SK-N-SH (cell line): ENCODE measurements around the gene LAMTOR4. TPM values are rescaled to one million over a fixed set of nuclear protein-coding genes. Genes with fewer than 3 reads are reported as not detected.

Experiments
- CTCF ChIA-PET: fragments of 300-600, 350-600 bp; formaldehyde crosslinking; extraction: SDS; loops from one replicate; lab custom pipeline; 2021; lab: Yijun Ruan, JAX
- POLR2A ChIA-PET: fragments of 350-600 bp; sonication (Branson Sonifier 250); formaldehyde crosslinking; extraction: SDS; loops from one replicate; lab custom pipeline; 2020; ENCODE audit warnings: antibody characterized with exemption, inconsistent platforms; lab: Yijun Ruan, JAX
- DNase-seq: peaks from one replicate; pipeline ENCODE4 v3.0.0; 2012
- H2AFZ ChIP-seq: fragments of 200-600 bp; sonication (generic); 2 replicates; pipeline ENCODE4 v1.8.1; 2016; ENCODE audit warnings: antibody characterized with exemption, mild to moderate bottlenecking, low read depth
- H3F3A ChIP-seq: fragments of 200-600 bp; sonication (generic); replicated peaks from 2 replicates; pipeline ENCODE3; 2016; ENCODE audit warnings: antibody characterized with exemption, mild to moderate bottlenecking; ENCODE audit not compliant: insufficient read depth
- H3K27ac ChIP-seq, 2 experiments: fragments of 200-500 bp in 1 of 2; fragments of 200-600 bp in 1 of 2; sonication (Bioruptor generic) in 1 of 2; sonication (generic), shearing (Covaris generic) in 1 of 2; 2 replicates each; pipeline versions ENCODE4 v1.5.1 to v1.6.1; 2014 to 2016; ENCODE audit warnings: low read depth in 2 of 2, inconsistent platforms in 1 of 2, low read length in 1 of 2, mild to moderate bottlenecking in 1 of 2, mixed read lengths in 1 of 2
- H3K27me3 ChIP-seq: fragments of 200-600 bp; sonication (generic), shearing (Covaris generic); 2 replicates; pipeline ENCODE4 v1.6.1; 2016; ENCODE audit warnings: mixed run types; ENCODE audit not compliant: insufficient read depth
- H3K36me3 ChIP-seq, 2 experiments: fragments of 200-500 bp in 1 of 2; fragments of 200-600 bp in 1 of 2; sonication (Bioruptor generic) in 1 of 2; sonication (generic) in 1 of 2; replicated peaks in 1 of 2; 2 replicates each; pipeline versions ENCODE3 to v1.5.1; 2014 to 2016; ENCODE audit warnings: low read length in 1 of 2, mild to moderate bottlenecking in 1 of 2; ENCODE audit not compliant: insufficient read depth in 2 of 2, control insufficient read depth in 1 of 2
- H3K4me1 ChIP-seq, 2 experiments: fragments of 200-500 bp in 1 of 2; fragments of 200-600 bp in 1 of 2; sonication (Bioruptor generic) in 1 of 2; sonication (generic), shearing (Covaris generic) in 1 of 2; 2 replicates each; pipeline versions ENCODE4 v1.5.1 to v1.6.1; 2014 to 2016; ENCODE audit warnings: low read depth in 1 of 2, low read length in 1 of 2, mixed run types in 1 of 2; ENCODE audit not compliant: insufficient read depth in 2 of 2, control insufficient read depth in 1 of 2
- H3K4me2 ChIP-seq: fragments of 200-600 bp; sonication (generic), shearing (Covaris generic); 2 replicates; pipeline ENCODE4 v1.6.1; 2017; ENCODE audit warnings: mixed run types
- H3K4me3 ChIP-seq, 2 experiments: fragments of 200-500 bp in 1 of 2; fragments of 200-600 bp in 1 of 2; sonication (Bioruptor generic) in 1 of 2; sonication (generic), shearing (Covaris generic) in 1 of 2; 2 replicates each; pipeline versions ENCODE4 v1.5.1 to v1.8.1; 2014 to 2016; ENCODE audit warnings: low read depth in 2 of 2, inconsistent platforms in 1 of 2, low read length in 1 of 2, mild to moderate bottlenecking in 1 of 2, mixed read lengths in 1 of 2, moderate library complexity in 1 of 2
- H3K79me2 ChIP-seq: fragments of 200-600 bp; sonication (generic); 2 replicates; pipeline ENCODE4 v1.8.1; 2017; ENCODE audit warnings: mild to moderate bottlenecking; ENCODE audit not compliant: insufficient read depth
- H3K9ac ChIP-seq: fragments of 200-600 bp; sonication (generic); 2 replicates; pipeline ENCODE4 v1.6.1; 2017; ENCODE audit warnings: mixed run types
- H3K9me2 ChIP-seq: fragments of 200-600 bp; sonication (generic); 2 replicates; pipeline ENCODE4 v1.6.1; 2017; ENCODE audit warnings: mixed run types
- H3K9me3 ChIP-seq: fragments of 200-600 bp; sonication (generic); 2 replicates; pipeline ENCODE4 v1.6.1; 2017; ENCODE audit warnings: mixed run types, mild to moderate bottlenecking, moderate library complexity
- H4K20me1 ChIP-seq: fragments of 200-600 bp; sonication (generic); 2 replicates; pipeline ENCODE4 v1.6.1; 2017; ENCODE audit warnings: mild to moderate bottlenecking, mixed run types; ENCODE audit not compliant: insufficient read depth
- ELF1 ChIP-seq: IDR thresholded peaks from 2 replicates; pipeline ENCODE4 v1.4.0; 2012
- EZH2phosphoT487 ChIP-seq: fragments of 200-600 bp; sonication (generic); IDR thresholded peaks from 2 replicates; pipeline ENCODE4 v1.6.1; 2017; ENCODE audit warnings: low read depth, mixed run types, mild to moderate bottlenecking, antibody characterized with exemption, moderate library complexity, borderline replicate concordance
- FOSL2 ChIP-seq: IDR thresholded peaks from 2 replicates; pipeline ENCODE4 v1.4.0; 2012; ENCODE audit warnings: low read depth, mild to moderate bottlenecking, moderate library complexity, borderline replicate concordance
- FOXJ3 ChIP-seq: sonication (generic); formaldehyde crosslinking; IDR thresholded peaks from 2 replicates; pipeline ENCODE4 v1.5.1; 2020; ENCODE audit warnings: mild to moderate bottlenecking, missing genetic modification reagents
- MAX ChIP-seq: IDR thresholded peaks from 2 replicates; pipeline ENCODE4 v1.4.0; 2012; ENCODE audit warnings: low read depth
- MXI1 ChIP-seq: IDR thresholded peaks from 2 replicates; pipeline ENCODE4 v1.6.1; 2012; ENCODE audit warnings: mild to moderate bottlenecking, low read depth, low read length, improper control_type of control experiment
- PBX3 ChIP-seq: IDR thresholded peaks from 2 replicates; pipeline ENCODE4; 2012
- RAD21 ChIP-seq: IDR thresholded peaks from 2 replicates; pipeline ENCODE4 v1.6.1; 2012; ENCODE audit warnings: mild to moderate bottlenecking, low read length
- SIN3A ChIP-seq: IDR thresholded peaks from 2 replicates; pipeline ENCODE4 v1.6.1; 2012; ENCODE audit warnings: low read depth, mild to moderate bottlenecking, low read length, moderate library complexity, borderline replicate concordance
- YY1 ChIP-seq: IDR thresholded peaks from 2 replicates; pipeline ENCODE4 v1.4.0; 2012; ENCODE audit warnings: low read depth, mild to moderate bottlenecking
- WGBS: methylation state at CpG from one replicate; pipeline ENCODE4 v1.1.6; 2017; ENCODE audit warnings: low lambda C conversion rate; 5-methylcytosine and 5-hydroxymethylcytosine counted together
- polyA plus RNA-seq, 3 experiments: library from polyadenylated mRNA; depleted of rRNA; stranded (reverse); fragments of >200 nt; gene quantifications; 2 replicates each; pipeline ENCODE4 v1.2.3, GENCODE V29; 2012
- TF ChIP-seq, protein P1 (sequence below): fragments of 200-600 bp; sonication (generic); IDR thresholded peaks from 2 replicates; pipeline ENCODE4 v1.6.1; 2017; ENCODE audit warnings: antibody characterized with exemption, mild to moderate bottlenecking, moderate library complexity

LAMTOR4 gene
- polyA plus RNA-seq, 1 of the 3 experiments (the other 2 are of a cell fraction): 630 TPM

- peaks cover 13% of the 10 kb centered on the region for H3F3A ChIP-seq
- peak overlapping the region; percentile 100 for H3K4me2 ChIP-seq
- peaks cover 11 to 19% of the 10 kb centered on the region in 2 experiments; a peak in 2 of 4 replicates for H3K4me1 ChIP-seq
- peaks cover 20% of the 10 kb centered on the region for H4K20me1 ChIP-seq
- no peak overlapping the region for H2AFZ ChIP-seq
- peak overlapping the region; percentile 85 for H3K9ac ChIP-seq
- no peaks in the 10 kb centered on the region for H3K9me3 ChIP-seq
- H3K4me3 ChIP-seq: peak overlapping the region; percentile 87 to 93
- no peaks in the 10 kb centered on the region for H3K27me3 ChIP-seq
- peak; percentile 8; the same call in 1 of the 2 replicates for TF ChIP-seq FOSL2
- no peak for TF ChIP-seq FOXJ3
- TF ChIP-seq MAX: peak; percentile 51
- TF ChIP-seq, protein P1, sequence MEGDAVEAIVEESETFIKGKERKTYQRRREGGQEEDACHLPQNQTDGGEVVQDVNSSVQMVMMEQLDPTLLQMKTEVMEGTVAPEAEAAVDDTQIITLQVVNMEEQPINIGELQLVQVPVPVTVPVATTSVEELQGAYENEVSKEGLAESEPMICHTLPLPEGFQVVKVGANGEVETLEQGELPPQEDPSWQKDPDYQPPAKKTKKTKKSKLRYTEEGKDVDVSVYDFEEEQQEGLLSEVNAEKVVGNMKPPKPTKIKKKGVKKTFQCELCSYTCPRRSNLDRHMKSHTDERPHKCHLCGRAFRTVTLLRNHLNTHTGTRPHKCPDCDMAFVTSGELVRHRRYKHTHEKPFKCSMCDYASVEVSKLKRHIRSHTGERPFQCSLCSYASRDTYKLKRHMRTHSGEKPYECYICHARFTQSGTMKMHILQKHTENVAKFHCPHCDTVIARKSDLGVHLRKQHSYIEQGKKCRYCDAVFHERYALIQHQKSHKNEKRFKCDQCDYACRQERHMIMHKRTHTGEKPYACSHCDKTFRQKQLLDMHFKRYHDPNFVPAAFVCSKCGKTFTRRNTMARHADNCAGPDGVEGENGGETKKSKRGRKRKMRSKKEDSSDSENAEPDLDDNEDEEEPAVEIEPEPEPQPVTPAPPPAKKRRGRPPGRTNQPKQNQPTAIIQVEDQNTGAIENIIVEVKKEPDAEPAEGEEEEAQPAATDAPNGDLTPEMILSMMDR: peak; percentile 44
- no peak for TF ChIP-seq YY1
- 0 out of 2 replicates have a peak, but pooled peaks have one; percentile 37 for TF ChIP-seq MXI1
- TF ChIP-seq ELF1: 0 out of 2 replicates have a peak, but pooled peaks have one; percentile 24
- TF ChIP-seq EZH2phosphoT487: no peak
- peak; percentile 20; the same call in 1 of the 2 replicates for TF ChIP-seq PBX3
- TF ChIP-seq RAD21: no peak
- TF ChIP-seq SIN3A: 0 out of 2 replicates have a peak, but pooled peaks have one; percentile 34
- TF ChIP-seq, all 33 proteins: peak for 7
- peak; percentile 70 for DNase-seq
- Histone ChIP-seq H3K27ac (peak overlapping the region; percentile 36 to 62; a peak in 3 of 4 replicates), H3K36me3 (peaks cover 27 to 39% of the 10 kb centered on the region in 2 experiments), H3K79me2 (peaks cover 45% of the 10 kb centered on the region), H3K9me2 (no peaks in the 10 kb centered on the region)
- CTCF ChIA-PET: interaction anchor here (0.6 to 3.9 kb wide), 8 partner anchors 9 to 539 kb away, joined by 3 to 33 read pairs (median 3); partner anchors contain the start of genes GPC2, LAMTOR4 and STAG3
- WGBS: 19% methylated on average over 28 of the region's 32 CpGs
- POLR2A ChIA-PET: interaction anchor here (0.9 to 4.3 kb wide), 4 partner anchors 9 to 115 kb away, joined by 3 to 25 read pairs (median 6); partner anchors contain the start of genes GPC2, LAMTOR4 and STAG3
Observed at GRCh38 chr7:100157334-100158228, 8.9 kb downstream of the LAMTOR4 start.
